ENCODE data around the gene NOL7. TPM values are rescaled to one million over a fixed set of nuclear protein-coding genes. Genes with fewer than 3 reads are reported as not detected.

Gene NOL7
- total RNA-seq, 1 donor from 2014 or later = 79.5 TPM

GRCh38 chr6:13641315-13641714 lies 26.2 kb downstream of the NOL7 start:
- H3K27me3 ChIP-seq = no peaks in the 10 kb centered on the region
- peaks cover 4% of the 10 kb centered on the region for H4K20me1 ChIP-seq (ENCODE audit: low read depth)
- no peaks in the 10 kb centered on the region for H3K79me2 ChIP-seq (ENCODE audit: low read depth)
- Mint-ChIP-seq H3K27ac (no peak overlapping the region), H3K9me3 (no peaks in the 10 kb centered on the region), H3K4me1 (no peaks in the 10 kb centered on the region), H3K4me3 (no peak overlapping the region), H3K27me3 (ENCODE audit: insufficient read depth, low read depth) (no peaks in the 10 kb centered on the region), H3K36me3 (peaks cover 24% of the 10 kb centered on the region)
- no peak overlapping the region for H3K27ac ChIP-seq
- no peak overlapping the region for H3K4me2 ChIP-seq
- no peak overlapping the region for H2AFZ ChIP-seq (replicated peaks)
- H3K4me1 ChIP-seq = no peaks in the 10 kb centered on the region
- no peaks in the 10 kb centered on the region for H3K9me3 ChIP-seq (ENCODE audit: low read depth)
- no peak overlapping the region for H3K9ac ChIP-seq
- no peaks in the 10 kb centered on the region for H3F3A ChIP-seq (ENCODE audit: low read depth)
- TF ChIP-seq EZH2 (IDR thresholded peaks at IDR 0.05) (no peak), EZH2phosphoT487 (IDR thresholded peaks at IDR 0.05) (no peak), CTCF (IDR thresholded peaks at IDR 0.05) (no peak)
- no peak overlapping the region for H3K4me3 ChIP-seq
- H3K36me3 ChIP-seq = peaks cover 28% of the 10 kb centered on the region
- no peak for DNase-seq (ENCODE audit: low spot score)

DNA sequence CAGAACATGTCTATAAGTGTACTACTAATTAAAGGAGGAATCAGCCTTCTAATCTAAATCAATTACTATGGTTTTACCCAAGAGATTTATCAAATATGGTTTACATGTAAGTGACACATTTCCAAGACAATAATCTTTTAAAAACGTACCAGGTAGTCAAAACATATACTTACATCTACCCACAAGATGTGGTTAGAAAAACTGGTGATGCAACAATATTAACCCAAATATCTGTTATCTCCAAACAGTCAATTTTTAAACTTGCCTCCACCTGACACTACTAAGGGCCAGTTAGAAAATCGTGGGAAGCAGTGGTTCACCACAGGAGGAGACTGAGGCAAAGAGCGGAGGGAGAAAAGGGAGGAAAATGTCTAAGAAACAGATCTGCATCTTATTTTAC lies 28.0 kb downstream of the NOL7 start:
- H3K4me3 Mint-ChIP-seq = no peak overlapping the region
- Histone ChIP-seq H3K27ac (no peak overlapping the region), H3K9me3 (ENCODE audit: low read depth) (no peaks in the 10 kb centered on the region), H3K79me2 (ENCODE audit: low read depth) (no peaks in the 10 kb centered on the region), H3K9ac (no peak overlapping the region), H3K27me3 (no peaks in the 10 kb centered on the region), H3K36me3 (peaks cover 20% of the 10 kb centered on the region), H3K4me1 (no peaks in the 10 kb centered on the region), H3K4me2 (no peak overlapping the region), H4K20me1 (ENCODE audit: low read depth) (peaks cover 4% of the 10 kb centered on the region), H3F3A (ENCODE audit: low read depth) (no peaks in the 10 kb centered on the region), H2AFZ (replicated peaks) (no peak overlapping the region), H3K4me3 (no peak overlapping the region)
- H3K9me3 Mint-ChIP-seq = no peaks in the 10 kb centered on the region
- no peak overlapping the region for H3K27ac Mint-ChIP-seq
- DNase-seq (ENCODE audit: low spot score) = no peak
- no peaks in the 10 kb centered on the region for H3K27me3 Mint-ChIP-seq (ENCODE audit: insufficient read depth, low read depth)
- peaks cover 17% of the 10 kb centered on the region for H3K36me3 Mint-ChIP-seq
- no peak for TF ChIP-seq EZH2phosphoT487 (IDR thresholded peaks at IDR 0.05)
- TF ChIP-seq EZH2 (IDR thresholded peaks at IDR 0.05) = no peak
- TF ChIP-seq CTCF (IDR thresholded peaks at IDR 0.05) = no peak
- no peaks in the 10 kb centered on the region for H3K4me1 Mint-ChIP-seq

DNA sequence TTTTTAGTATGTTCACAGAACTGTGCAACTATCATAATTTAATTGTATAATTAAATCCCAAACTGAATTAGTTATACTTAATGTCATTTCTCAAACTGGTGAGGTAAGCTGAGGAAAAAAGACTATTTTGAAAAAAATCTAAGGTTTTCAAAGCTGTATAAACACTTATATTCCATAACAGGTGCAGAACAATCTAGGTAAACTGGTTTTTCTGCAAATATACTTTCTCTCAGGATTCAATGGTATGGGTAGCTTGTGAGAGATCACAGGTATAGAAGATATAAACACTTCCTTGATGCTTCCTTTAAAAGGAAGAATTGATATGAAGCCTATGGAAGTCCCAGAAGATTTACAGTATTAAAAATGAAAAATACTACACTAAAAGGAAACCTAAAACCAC lies 33.7 kb downstream of the NOL7 start:
- Mint-ChIP-seq H3K4me3 (no peak overlapping the region), H3K27ac (no peak overlapping the region), H3K27me3 (ENCODE audit: insufficient read depth, low read depth) (peaks cover 2% of the 10 kb centered on the region), H3K4me1 (no peaks in the 10 kb centered on the region), H3K9me3 (no peaks in the 10 kb centered on the region), H3K36me3 (peaks cover 5% of the 10 kb centered on the region)
- no peak overlapping the region for H3K4me2 ChIP-seq
- no peak for TF ChIP-seq EZH2phosphoT487 (IDR thresholded peaks at IDR 0.05)
- TF ChIP-seq EZH2 (IDR thresholded peaks at IDR 0.05) = no peak
- TF ChIP-seq CTCF (IDR thresholded peaks at IDR 0.05) = no peak
- no peaks in the 10 kb centered on the region for H3K27me3 ChIP-seq
- no peaks in the 10 kb centered on the region for H3F3A ChIP-seq (ENCODE audit: low read depth)
- no peak overlapping the region for H3K4me3 ChIP-seq
- no peak overlapping the region for H3K9ac ChIP-seq
- no peaks in the 10 kb centered on the region for H3K36me3 ChIP-seq
- no peaks in the 10 kb centered on the region for H3K79me2 ChIP-seq (ENCODE audit: low read depth)
- no peak overlapping the region for H3K27ac ChIP-seq
- H4K20me1 ChIP-seq (ENCODE audit: low read depth) = peaks cover 3% of the 10 kb centered on the region
- no peak overlapping the region for H2AFZ ChIP-seq (replicated peaks)
- no peaks in the 10 kb centered on the region for H3K4me1 ChIP-seq
- DNase-seq (ENCODE audit: low spot score) = no peak
- H3K9me3 ChIP-seq (ENCODE audit: low read depth) = no peaks in the 10 kb centered on the region

Measured in neural progenitor cell (in vitro differentiated cells).